GM12878 (cell line): Measurements from ENCODE around the gene SMPD2.

Source experiments
- CHD1 ChIP-seq: IDR thresholded peaks from 2 replicates; pipeline ENCODE4 v1.6.1; 2012; ENCODE audit warnings: low read depth, low read length, improper control_type of control experiment
- CTCF ChIP-seq, 3 experiments: IDR thresholded peaks in 2 of 3; conservative IDR thresholded peaks in 1 of 3; 2 replicates each; pipeline ENCODE4 v1.5.1; 2011; ENCODE audit warnings: low read depth in 3 of 3, low read length in 3 of 3, mild to moderate bottlenecking in 3 of 3, control low read depth in 2 of 3, moderate library complexity in 2 of 3, inconsistent platforms in 1 of 3, mixed read lengths in 1 of 3; ENCODE audit not compliant: control insufficient read depth in 2 of 3, insufficient read depth in 1 of 3; ENCODE audit errors: extremely low read depth in 1 of 3
- ESRRA ChIP-seq: IDR thresholded peaks from 2 replicates; pipeline ENCODE4 v1.6.1; 2012; ENCODE audit warnings: mild to moderate bottlenecking, low read length, improper control_type of control experiment
- MAX ChIP-seq: IDR thresholded peaks from 2 replicates; pipeline ENCODE4 v1.6.1; 2012; ENCODE audit warnings: low read depth, low read length, improper control_type of control experiment
- MYC ChIP-seq: IDR thresholded peaks from 2 replicates; pipeline ENCODE4 v1.6.1; 2011; ENCODE audit warnings: mild to moderate bottlenecking, low read length, moderate library complexity, inconsistent platforms; ENCODE audit not compliant: insufficient read depth, insufficient replicate concordance, insufficient read length, severe bottlenecking
- POLR2AphosphoS5 ChIP-seq: IDR thresholded peaks from 2 replicates; pipeline ENCODE4 v1.6.1; 2011; ENCODE audit warnings: mild to moderate bottlenecking, low read length, inconsistent platforms

GRCh38 chr6:109396046-109396718 is 44.3 kb upstream of the SMPD2 start:
- TF ChIP-seq POLR2AphosphoS5: no peak
- TF ChIP-seq CHD1: no peak
- TF ChIP-seq ESRRA: no peak
- no peak for TF ChIP-seq MAX
- no peak for TF ChIP-seq MYC
- no peak for TF ChIP-seq CTCF (IDR thresholded peaks at IDR 0.05 in 2 of 3, conservative IDR thresholded peaks at IDR 0.05 in 1 of 3; ENCODE audit: control insufficient read depth in 2 of 3, extremely low read depth in 1 of 3, insufficient read depth in 1 of 3, low read depth in 3 of 3, low read length in 3 of 3)
